Midbrain (tissue), 1 donor: Measurements from ENCODE around the gene IFI27L1.

ENCODE experiments used
- DNase-seq: peaks from one replicate; lab custom pipeline; 2025; lab: John Stamatoyannopoulos, UW

IFI27L1 gene

DNA sequence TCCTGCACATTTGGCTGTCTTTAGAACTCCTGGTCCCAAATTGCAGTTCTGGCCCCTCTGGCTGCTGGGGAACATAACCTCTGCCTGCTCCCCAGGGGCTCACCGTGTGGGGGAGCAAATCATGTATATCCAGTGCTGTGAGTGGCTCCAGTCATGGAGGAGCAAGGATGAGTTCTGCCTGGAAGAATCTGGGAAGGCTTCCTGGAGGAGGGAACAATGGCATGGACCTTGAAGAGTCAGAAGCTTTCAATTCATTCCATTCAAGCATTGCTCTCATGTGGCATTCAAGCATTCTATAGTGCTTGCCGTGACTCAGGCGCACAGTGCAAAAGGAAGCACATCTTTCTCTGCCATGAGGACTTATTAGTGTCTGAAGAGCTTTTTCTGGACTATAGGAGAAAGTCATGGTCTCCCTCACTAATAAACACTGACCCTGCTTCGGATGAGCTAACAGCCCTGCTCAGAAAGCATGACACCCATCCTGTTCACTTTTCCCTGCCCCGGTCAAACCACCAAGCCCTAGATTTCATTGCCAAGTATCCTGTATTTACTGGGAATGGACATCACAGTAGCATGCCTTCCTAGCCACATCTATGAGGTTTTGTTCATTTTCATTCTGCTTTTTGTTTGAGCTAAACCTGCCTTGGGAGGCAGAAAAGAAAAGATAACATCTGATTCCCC is 32.9 kb downstream of the IFI27L1 start:
- DNase-seq = no peak

GRCh38 chr14:94114589-94115057 is 33.5 kb downstream of the IFI27L1 start:
- DNase-seq = no peak

- no peak for DNase-seq
These were observed 34.0 kb downstream of the IFI27L1 start for GRCh38 chr14:94115058-94115591.

DNA sequence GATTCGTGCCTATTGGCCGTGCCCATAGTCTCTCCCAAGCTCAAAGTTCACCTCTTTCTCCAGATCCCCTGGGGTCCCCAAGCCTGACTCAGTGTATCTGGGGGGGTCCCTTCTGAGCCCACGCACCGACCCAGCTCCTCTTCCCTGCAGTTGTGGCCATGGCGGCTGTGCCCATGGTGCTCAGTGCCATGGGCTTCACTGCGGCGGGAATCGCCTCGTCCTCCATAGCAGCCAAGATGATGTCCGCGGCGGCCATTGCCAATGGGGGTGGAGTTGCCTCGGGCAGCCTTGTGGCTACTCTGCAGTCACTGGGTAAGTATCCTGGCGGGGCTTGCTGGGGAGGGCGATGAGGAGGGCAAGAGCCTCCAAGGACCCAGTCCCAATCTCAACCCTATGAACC is 34.5 kb downstream of the IFI27L1 start:
- DNase-seq = no peak

- no peak for DNase-seq
These were observed 35.6 kb downstream of the IFI27L1 start for GRCh38 chr14:94116701-94117100.

DNA sequence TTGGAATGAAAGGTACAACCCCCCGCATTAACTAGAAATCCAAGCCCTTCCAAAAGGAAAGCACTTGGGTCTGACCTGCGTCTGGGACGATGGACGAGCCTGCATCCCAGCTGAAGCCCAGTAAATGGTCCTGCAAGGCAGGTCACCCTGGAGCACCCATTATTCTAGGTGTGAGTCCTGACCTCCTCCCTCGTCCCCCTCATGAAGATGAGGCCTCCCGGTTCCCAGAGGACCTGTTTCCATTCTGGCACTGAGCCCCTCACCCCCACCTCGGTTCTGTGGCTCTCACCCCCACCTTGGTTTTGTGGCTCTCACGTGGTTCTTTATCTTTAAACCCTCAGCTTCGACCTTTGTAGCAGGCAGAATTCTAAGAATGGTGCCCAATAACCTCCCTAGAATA is 36.7 kb downstream of the IFI27L1 start:
- DNase-seq = no peak

DNA sequence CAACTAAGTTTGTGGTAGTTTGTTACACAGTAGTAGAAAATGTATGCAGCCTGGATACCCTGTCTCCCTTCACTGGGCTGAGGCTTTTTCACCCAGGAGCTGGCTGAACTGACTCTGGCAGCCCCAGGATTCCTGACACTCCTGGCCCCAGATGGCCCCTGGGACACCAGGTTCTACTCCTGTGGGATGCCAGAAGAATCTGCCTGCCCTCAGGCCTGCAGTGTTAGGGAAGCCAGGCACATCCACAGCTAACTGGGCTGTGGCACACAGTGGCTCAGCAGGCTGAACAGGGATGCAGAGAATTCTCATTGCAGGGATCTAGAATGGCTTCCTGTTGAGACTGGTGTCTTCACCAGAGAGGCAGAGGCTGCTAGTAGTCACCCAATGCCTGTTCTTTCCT is 38.0 kb downstream of the IFI27L1 start:
- no peak for DNase-seq

GRCh38 chr14:94120667-94121340 is 39.7 kb downstream of the IFI27L1 start:
- DNase-seq = no peak

- DNase-seq = no peak
These were observed 40.4 kb downstream of the IFI27L1 start for GRCh38 chr14:94121485-94121884.

- DNase-seq = no peak
These were observed 41.3 kb downstream of the IFI27L1 start for GRCh38 chr14:94122438-94122837.

DNA sequence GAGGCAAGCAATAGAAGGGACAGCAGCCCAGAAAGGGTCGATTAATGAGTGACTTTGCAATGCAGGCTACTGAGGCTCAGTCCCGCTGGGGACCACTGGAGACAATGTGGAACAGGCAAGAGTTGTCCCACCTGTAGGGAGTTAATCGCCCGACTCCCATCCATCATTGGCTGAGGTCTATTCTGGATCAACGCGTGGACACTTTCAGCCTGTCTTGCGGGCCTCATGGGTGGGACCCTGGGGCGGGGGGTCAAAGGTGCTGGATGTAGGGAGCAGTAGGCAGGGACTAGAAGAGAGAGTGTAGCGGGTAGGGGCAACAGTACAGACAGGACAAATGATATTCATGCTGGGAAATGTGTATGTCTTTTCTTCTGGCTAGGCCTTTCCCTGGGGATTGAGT is 42.2 kb downstream of the IFI27L1 start:
- DNase-seq = no peak

DNA sequence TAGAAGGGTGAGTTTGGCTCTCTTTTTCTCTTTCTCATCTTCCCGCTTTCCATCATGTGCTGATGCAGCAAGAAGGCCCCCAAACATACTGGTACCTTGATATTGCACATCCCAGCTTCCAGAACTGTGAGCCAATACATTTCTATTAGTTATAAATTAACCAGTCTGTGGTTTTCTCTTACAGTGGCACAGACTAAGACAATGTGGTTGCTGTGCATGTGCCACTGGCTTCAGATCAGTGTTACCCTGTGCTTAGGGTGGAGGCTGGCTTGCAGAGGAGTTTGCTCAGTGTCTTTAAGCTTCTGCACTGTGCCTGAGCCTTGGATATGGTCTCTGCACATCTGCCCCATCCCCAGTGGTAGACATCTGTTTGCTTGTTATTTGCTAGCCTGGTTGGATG is 42.8 kb downstream of the IFI27L1 start:
- DNase-seq = no peak

- no peak for DNase-seq
These were observed 43.7 kb downstream of the IFI27L1 start for GRCh38 chr14:94124582-94125377.

- no peak for DNase-seq
These were observed 44.7 kb downstream of the IFI27L1 start for GRCh38 chr14:94125659-94126418.

DNA sequence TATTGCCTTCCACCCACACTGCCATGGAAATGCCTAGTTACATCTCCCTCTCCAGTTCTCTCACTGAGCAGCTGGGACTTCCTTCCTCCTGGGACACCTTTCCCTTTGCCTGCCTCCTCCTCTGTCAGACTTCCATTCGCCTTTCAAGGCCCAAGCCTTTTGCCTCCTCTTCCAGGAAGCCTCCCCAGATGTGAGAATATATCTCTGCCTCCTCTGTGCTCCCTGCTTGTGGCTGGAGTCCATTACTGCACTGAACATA is 45.2 kb downstream of the IFI27L1 start:
- DNase-seq = no peak

DNA sequence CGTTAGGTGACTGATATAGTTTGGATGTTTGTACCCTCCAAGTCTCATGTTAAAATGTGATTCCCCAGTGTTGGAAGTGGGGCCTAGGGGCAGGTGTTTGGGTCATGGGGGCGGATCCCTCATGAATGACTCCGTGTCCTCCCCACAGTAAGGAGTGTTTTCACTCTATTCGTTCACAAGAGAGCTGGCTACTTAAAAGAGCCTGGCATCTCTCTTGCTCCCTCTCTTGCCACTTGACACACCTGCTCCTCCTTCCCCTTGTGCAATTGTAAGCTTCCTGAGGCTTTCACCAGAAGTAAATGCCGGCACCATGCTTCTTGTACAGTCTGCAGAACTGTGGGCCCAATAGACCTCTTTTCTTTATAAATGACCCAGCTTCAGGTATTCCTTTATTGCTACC is 45.7 kb downstream of the IFI27L1 start:
- DNase-seq = no peak

GRCh38 chr14:94127330-94127729 is 46.2 kb downstream of the IFI27L1 start:
- no peak for DNase-seq

DNA sequence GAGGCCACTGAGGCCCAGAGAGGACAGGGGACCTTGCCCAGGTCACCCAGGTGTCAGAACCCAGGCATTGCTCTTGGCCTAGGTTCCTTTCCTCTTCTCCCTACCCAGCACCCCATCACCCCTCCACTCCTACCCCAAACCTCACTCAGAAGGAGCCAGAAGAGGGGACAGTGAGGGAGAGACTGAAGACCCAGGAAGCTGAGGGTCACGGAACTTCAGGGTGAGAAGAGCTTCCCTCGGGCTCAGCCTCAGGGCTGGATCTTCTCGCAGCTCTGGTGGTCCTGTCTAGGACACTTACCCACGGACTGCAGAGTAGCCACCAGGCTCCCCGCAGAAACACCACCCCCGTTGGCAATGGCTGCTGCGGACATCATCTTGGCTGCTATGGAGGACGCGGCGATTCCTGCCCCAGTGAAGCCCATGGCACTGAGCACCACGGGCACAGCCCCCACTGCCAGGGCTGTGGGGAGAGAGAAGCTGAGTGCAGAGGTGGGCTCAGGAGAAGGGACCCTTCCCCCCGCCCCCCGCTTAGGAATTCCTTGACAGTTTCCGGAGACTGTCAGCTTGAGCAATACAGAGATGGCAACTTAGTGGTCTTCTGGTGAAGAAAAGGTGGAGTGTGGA is 47.2 kb downstream of the IFI27L1 start:
- DNase-seq = no peak

DNA sequence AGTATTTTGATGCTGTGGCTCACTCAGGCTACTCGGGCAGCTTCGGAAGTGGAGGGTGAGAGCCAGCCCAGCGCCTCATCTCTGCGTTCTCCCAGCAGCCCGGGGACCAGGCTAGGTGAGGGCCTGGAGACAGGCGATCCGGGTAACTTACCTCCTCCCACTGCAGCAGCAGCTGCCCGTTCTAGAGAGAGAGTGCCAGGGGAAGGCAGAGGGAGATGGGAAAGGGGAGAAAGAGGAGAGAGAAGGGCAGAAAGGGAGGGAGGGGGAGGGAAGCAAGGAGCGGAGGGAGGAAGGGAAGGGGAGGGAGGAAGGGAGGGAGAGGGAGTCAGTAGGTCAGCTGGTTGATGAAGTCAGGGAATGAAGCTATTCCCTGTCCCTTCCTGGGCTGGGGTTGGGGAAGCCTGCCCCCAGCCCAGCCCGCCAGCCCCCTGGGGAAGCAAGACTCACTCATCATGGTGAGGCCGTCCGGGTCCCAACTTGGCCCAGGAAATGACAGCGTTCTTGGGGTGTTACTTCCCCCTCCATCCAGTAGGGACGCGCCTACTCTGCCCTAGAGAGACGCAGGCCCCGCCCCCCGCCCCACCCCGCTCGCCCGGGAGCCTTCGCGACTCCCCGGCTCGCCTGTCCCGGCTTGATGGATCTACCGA is 48.1 kb downstream of the IFI27L1 start, which contains the start of gene IFI27L2:
Gene IFI27L2, minus strand, starts transcription at position 494 of the 647 bp plus-strand sequence. Its CDS starts 40 bp downstream, at position 454.
- DNase-seq = peak; percentile 84

DNA sequence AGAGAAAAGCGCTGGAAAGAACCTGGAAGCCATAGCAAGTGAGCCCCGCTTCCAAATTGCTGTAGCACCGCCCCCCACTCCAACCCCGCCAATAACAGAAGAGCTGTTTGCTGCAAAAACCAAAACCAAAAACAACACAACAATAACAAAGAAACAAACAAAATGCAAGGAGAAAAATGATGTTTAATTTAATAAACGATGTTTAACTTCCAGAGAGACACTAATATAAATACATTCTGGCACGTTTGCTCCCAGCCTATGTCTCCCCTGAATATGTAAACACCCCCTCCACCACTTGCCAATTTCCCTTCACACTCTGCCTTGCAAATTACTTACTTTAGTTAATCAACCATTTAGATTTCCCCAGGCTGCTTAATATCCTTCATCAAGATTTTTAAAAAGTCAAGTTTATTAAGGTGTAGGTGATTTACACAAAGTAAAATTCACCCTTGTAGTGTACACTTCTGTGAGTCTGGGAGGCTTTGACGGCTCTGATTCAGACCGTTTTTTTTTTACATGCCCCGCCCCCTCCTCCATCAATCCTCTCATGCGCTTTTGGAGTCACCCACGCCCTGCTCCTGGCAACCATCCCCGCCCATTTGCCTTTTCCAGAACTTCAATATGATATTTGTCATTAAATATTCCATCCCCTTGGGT is 48.8 kb downstream of the IFI27L1 start:
- peak; percentile 43 for DNase-seq
